GM21786 (cell line): ENCODE measurements around the gene CHD9NB.
"Not testable (repeated sequence)": the region's sequence is repeated elsewhere in the genome, so short reads cannot be mapped to it uniquely, and the experiment has no call there.

Experiments
- ATAC-seq: cut with Tn5 transposase; IDR thresholded peaks from one replicate; pipeline ENCODE4 v1.9.1; 2021; ENCODE audit not compliant: unreplicated experiment

CHD9NB gene

GRCh38 chr16:53058441-53058840 lies 5.7 kb upstream of the CHD9NB start:
- ATAC-seq, result no peak

- ATAC-seq, result no peak
These were observed 5.0 kb upstream of the CHD9NB start for GRCh38 chr16:53057658-53058057.

- no peak for ATAC-seq
These were observed 3.7 kb upstream of the CHD9NB start for GRCh38 chr16:53056392-53056881.

GRCh38 chr16:53055541-53056391 lies 3.1 kb upstream of the CHD9NB start:
- ATAC-seq, result no peak

GRCh38 chr16:53054670-53055485 lies 2.2 kb upstream of the CHD9NB start, which contains the start of gene CHD9:
Gene CHD9 (plus strand): TSS chr16:53054991. CDS start chr16:53156090, 101,099 bp downstream.
- peak; percentile 70 for ATAC-seq

GRCh38 chr16:53053967-53054669 lies 1.4 kb upstream of the CHD9NB start:
- no peak for ATAC-seq

- ATAC-seq, result not testable (repeated sequence)
These were observed 1.4 kb downstream of the CHD9NB start for GRCh38 chr16:53051255-53051654.

- no peak for ATAC-seq
These were observed 4.4 kb downstream of the CHD9NB start for GRCh38 chr16:53048139-53048915.

- not testable (repeated sequence) for ATAC-seq
These were observed 5.2 kb downstream of the CHD9NB start for GRCh38 chr16:53047515-53047914.

- ATAC-seq, result no peak
These were observed 7.1 kb downstream of the CHD9NB start for GRCh38 chr16:53045341-53046220.

- ATAC-seq, result no peak
These were observed 8.6 kb downstream of the CHD9NB start for GRCh38 chr16:53043986-53044601.

- no peak for ATAC-seq
These were observed 9.3 kb downstream of the CHD9NB start for GRCh38 chr16:53043428-53043831.

- ATAC-seq, result no peak
These were observed 10.4 kb downstream of the CHD9NB start for GRCh38 chr16:53042235-53042701.

- ATAC-seq, result no peak
These were observed 11.2 kb downstream of the CHD9NB start for GRCh38 chr16:53041320-53042051.

GRCh38 chr16:53040788-53041187 lies 11.9 kb downstream of the CHD9NB start:
- ATAC-seq, result no peak

- ATAC-seq, result not testable (repeated sequence)
These were observed 16.0 kb downstream of the CHD9NB start for GRCh38 chr16:53036711-53037110.

GRCh38 chr16:53036066-53036465 lies 16.6 kb downstream of the CHD9NB start:
- no peak for ATAC-seq
